ENCODE data around the gene RPL39. TPM values are rescaled to one million over a fixed set of nuclear protein-coding genes. Genes with fewer than 3 reads are reported as not detected.
A peak's percentile ranks its signal among the peaks of the same experiment; 100 is the strongest.

Gene RPL39
- 2,110 TPM for polyA plus RNA-seq (2012; ENCODE audit: insufficient read length, low read depth)

- peak; percentile 31; the same call in 1 of the 2 replicates for TF ChIP-seq SIN3A (IDR thresholded peaks at IDR 0.05; ENCODE audit: borderline replicate concordance, insufficient read depth, low read length)
- TF ChIP-seq POLR2AphosphoS5 (IDR thresholded peaks at IDR 0.05; ENCODE audit: low read depth, low read length): peak; percentile 94
- peak in 1 of 2 experiments; percentile 35; a peak in 1 of 4 replicates for TF ChIP-seq REST (IDR thresholded peaks at IDR 0.05; ENCODE audit: insufficient read depth in 1 of 2, low read depth in 2 of 2, low read length in 2 of 2)
- peak; percentile 74; the same call in 1 of the 2 replicates for TF ChIP-seq TAF1 (IDR thresholded peaks at IDR 0.05; ENCODE audit: borderline replicate concordance, insufficient read depth, low read length)
- TF ChIP-seq FOXP2 (optimal IDR thresholded peaks at IDR 0.05; ENCODE audit: borderline replicate concordance, extremely low read depth, extremely low read length, insufficient read depth): no peak
Observed at GRCh38 chrX:119791437-119792231, at the start of gene RPL39. Gene RPL39 (minus strand): TSS chrX:119791630. CDS start chrX:119791576, 54 bp downstream.

GRCh38 chrX:119833905-119834304, 42.5 kb upstream of the RPL39 start:
- TF ChIP-seq TAF1 (IDR thresholded peaks at IDR 0.05; ENCODE audit: borderline replicate concordance, insufficient read depth, low read length) (no peak), FOXP2 (optimal IDR thresholded peaks at IDR 0.05; ENCODE audit: borderline replicate concordance, extremely low read depth, extremely low read length, insufficient read depth) (no peak), REST (IDR thresholded peaks at IDR 0.05; ENCODE audit: insufficient read depth in 1 of 2, low read depth in 2 of 2, low read length in 2 of 2) (no peak), SIN3A (IDR thresholded peaks at IDR 0.05; ENCODE audit: borderline replicate concordance, insufficient read depth, low read length) (no peak), POLR2AphosphoS5 (IDR thresholded peaks at IDR 0.05; ENCODE audit: low read depth, low read length) (no peak)

- no peak for TF ChIP-seq FOXP2 (optimal IDR thresholded peaks at IDR 0.05; ENCODE audit: borderline replicate concordance, extremely low read depth, extremely low read length, insufficient read depth)
- TF ChIP-seq POLR2AphosphoS5 (IDR thresholded peaks at IDR 0.05; ENCODE audit: low read depth, low read length): no peak
- no peak for TF ChIP-seq SIN3A (IDR thresholded peaks at IDR 0.05; ENCODE audit: borderline replicate concordance, insufficient read depth, low read length)
- no peak for TF ChIP-seq REST (IDR thresholded peaks at IDR 0.05; ENCODE audit: insufficient read depth in 1 of 2, low read depth in 2 of 2, low read length in 2 of 2)
- TF ChIP-seq TAF1 (IDR thresholded peaks at IDR 0.05; ENCODE audit: borderline replicate concordance, insufficient read depth, low read length): no peak
Observed at GRCh38 chrX:119828446-119828845, 37.0 kb upstream of the RPL39 start.

- TF ChIP-seq REST (IDR thresholded peaks at IDR 0.05; ENCODE audit: insufficient read depth in 1 of 2, low read depth in 2 of 2, low read length in 2 of 2) (no peak), FOXP2 (optimal IDR thresholded peaks at IDR 0.05; ENCODE audit: borderline replicate concordance, extremely low read depth, extremely low read length, insufficient read depth) (no peak), POLR2AphosphoS5 (IDR thresholded peaks at IDR 0.05; ENCODE audit: low read depth, low read length) (no peak), SIN3A (IDR thresholded peaks at IDR 0.05; ENCODE audit: borderline replicate concordance, insufficient read depth, low read length) (no peak), TAF1 (IDR thresholded peaks at IDR 0.05; ENCODE audit: borderline replicate concordance, insufficient read depth, low read length) (no peak)
Observed at GRCh38 chrX:119826399-119826959, 35.0 kb upstream of the RPL39 start.

Measured in PFSK-1 (cell line).